GM20000 (cell line): ENCODE results near the gene TRAPPC2B.

Source experiments
- DNase-seq: peaks from one replicate; pipeline ENCODE4 v3.0.0; 2012; ENCODE audit warnings: low spot score
- CTCF ChIP-seq: IDR thresholded peaks from 2 replicates; pipeline ENCODE4 v1.5.1; 2012; ENCODE audit warnings: mild to moderate bottlenecking, control low read depth; ENCODE audit errors: extremely low read depth, missing control alignments

The TRAPPC2B gene

DNA sequence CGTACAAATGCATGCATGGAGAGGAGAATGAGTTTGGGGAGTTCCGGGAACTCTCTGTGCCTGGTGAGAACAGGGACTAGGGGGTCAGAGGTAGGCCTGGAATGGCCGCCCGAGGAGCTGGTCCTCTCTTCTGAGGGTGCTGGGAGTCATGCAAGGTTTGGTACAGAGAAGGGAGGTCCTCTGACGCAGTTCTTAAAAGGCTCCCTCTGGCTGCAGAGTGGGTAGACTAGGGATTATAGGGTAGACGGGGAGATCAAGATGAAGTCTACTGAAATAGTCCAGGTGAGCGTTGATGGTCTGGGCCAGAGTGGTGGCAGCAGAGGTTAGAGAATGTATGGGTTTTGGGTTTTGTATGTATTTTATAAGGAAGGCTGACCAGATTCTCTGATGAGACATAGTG lies 11.5 kb upstream of the TRAPPC2B start:
- peak; percentile 3 for TF ChIP-seq CTCF
- no peak for DNase-seq

GRCh38 chr19:57355916-57356315 lies 7.4 kb upstream of the TRAPPC2B start:
- TF ChIP-seq CTCF, result no peak
- no peak for DNase-seq

DNA sequence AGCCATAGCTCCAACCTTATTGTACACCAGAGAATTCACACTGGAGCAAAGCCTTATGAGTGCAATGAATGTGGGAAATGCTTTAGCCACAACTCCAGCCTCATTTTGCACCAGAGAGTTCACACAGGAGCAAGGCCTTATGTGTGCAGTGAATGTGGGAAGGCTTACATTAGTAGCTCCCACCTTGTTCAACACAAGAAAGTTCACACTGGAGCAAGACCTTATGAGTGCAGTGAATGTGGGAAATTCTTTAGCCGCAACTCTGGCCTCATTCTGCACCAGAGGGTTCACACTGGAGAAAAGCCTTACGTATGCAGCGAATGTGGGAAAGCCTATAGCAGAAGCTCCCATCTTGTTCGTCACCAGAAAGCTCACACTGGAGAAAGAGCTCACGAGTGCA lies 5.9 kb upstream of the TRAPPC2B start:
- no peak for DNase-seq
- no peak for TF ChIP-seq CTCF

- no peak for DNase-seq
- TF ChIP-seq CTCF, result no peak
Measured at GRCh38 chr19:57359300-57359699, 4.1 kb upstream of the TRAPPC2B start.

DNA sequence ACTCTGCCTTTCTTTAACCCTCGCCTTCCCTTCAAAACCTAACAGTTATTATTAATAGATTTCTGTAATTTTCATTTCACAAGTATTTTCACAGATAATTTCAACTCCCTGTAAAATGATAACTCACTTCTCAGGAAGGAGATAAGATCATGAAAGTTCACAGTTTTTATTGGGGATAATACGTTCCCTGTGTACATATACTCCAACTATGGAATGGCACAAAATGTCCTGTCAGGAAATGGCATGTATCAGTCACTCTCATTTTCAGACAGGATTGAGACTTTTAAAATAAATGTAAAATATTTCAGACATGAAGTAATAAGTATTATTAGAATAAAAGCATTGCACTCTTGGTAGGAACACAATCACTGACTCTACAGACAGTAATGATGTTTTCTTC lies 932 bp upstream of the TRAPPC2B start:
- DNase-seq, result no peak
- no peak for TF ChIP-seq CTCF

- TF ChIP-seq CTCF, result no peak
- DNase-seq, result peak; percentile 5
Measured at GRCh38 chr19:57363688-57364181, 384 bp downstream of the TRAPPC2B start.

DNA sequence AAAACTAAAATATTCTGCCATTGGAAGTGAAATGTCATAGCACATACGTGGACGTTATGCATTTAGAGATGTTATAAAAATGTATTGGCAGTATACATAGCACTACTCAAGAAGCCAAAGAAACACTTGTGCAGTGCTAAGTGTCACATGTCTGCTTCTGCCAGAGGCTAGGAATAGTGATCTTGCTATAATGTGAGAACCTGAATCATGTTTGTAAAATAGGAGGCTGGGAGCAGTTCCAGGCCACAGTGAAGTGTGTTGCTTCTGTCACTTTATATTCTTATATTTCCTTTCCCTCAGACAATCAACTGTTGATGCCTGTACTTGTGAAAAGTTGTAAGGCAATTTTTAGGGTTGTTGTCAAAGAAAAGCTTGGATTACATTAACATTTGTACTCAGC lies 3.4 kb downstream of the TRAPPC2B start:
- TF ChIP-seq CTCF, result no peak
- no peak for DNase-seq
